ENCODE data around the gene ANKDD1A.
A peak's percentile ranks its signal among the peaks of the same experiment; 100 is the strongest.

The ANKDD1A gene

GRCh38 chr15:64869501-64869900 lies 42.2 kb upstream of the ANKDD1A start:
- no peak for TF ChIP-seq CTCF (conservative IDR thresholded peaks at IDR 0.05; ENCODE audit: low read length)
- DNase-seq (ENCODE audit: low read depth): no peak

GRCh38 chr15:64870353-64870752 lies 41.3 kb upstream of the ANKDD1A start:
- no peak overlapping the region for H3K4me3 ChIP-seq (ENCODE audit: low read length)
- no peak for TF ChIP-seq CTCF (conservative IDR thresholded peaks at IDR 0.05; ENCODE audit: low read length)
- DNase-seq (ENCODE audit: low read depth): no peak

More at GRCh38 chr15:64869501-64869900, 42.2 kb upstream of the ANKDD1A start:
- H3K4me3 ChIP-seq (ENCODE audit: low read length): no peak overlapping the region

GRCh38 chr15:64875641-64876223 lies 36.0 kb upstream of the ANKDD1A start:
- no peak for TF ChIP-seq CTCF (conservative IDR thresholded peaks at IDR 0.05; ENCODE audit: low read length)
- no peak overlapping the region for H3K4me3 ChIP-seq (ENCODE audit: low read length)
- no peak for DNase-seq (ENCODE audit: low read depth)

GRCh38 chr15:64877435-64877834 lies 34.3 kb upstream of the ANKDD1A start:
- TF ChIP-seq CTCF (conservative IDR thresholded peaks at IDR 0.05; ENCODE audit: low read length): no peak
- no peak for DNase-seq (ENCODE audit: low read depth)
- no peak overlapping the region for H3K4me3 ChIP-seq (ENCODE audit: low read length)

GRCh38 chr15:64878705-64879104 lies 33.0 kb upstream of the ANKDD1A start:
- TF ChIP-seq CTCF (conservative IDR thresholded peaks at IDR 0.05; ENCODE audit: low read length): no peak
- H3K4me3 ChIP-seq (ENCODE audit: low read length): no peak overlapping the region
- DNase-seq (ENCODE audit: low read depth): no peak

GRCh38 chr15:64883100-64883581 lies 28.6 kb upstream of the ANKDD1A start:
- DNase-seq (ENCODE audit: low read depth): peak; percentile 30
- no peak overlapping the region for H3K4me3 ChIP-seq (ENCODE audit: low read length)
- TF ChIP-seq CTCF (conservative IDR thresholded peaks at IDR 0.05; ENCODE audit: low read length): no peak

- DNase-seq (ENCODE audit: low read depth): peak; percentile 87
- TF ChIP-seq CTCF (conservative IDR thresholded peaks at IDR 0.05; ENCODE audit: low read length): no peak
Observed at GRCh38 chr15:64883997-64884511, 27.6 kb upstream of the ANKDD1A start.

More at GRCh38 chr15:64883997-64884511, 27.6 kb upstream of the ANKDD1A start:
- H3K4me3 ChIP-seq (ENCODE audit: low read length): no peak overlapping the region
